ENCODE results near the gene EVA1A.

Gene EVA1A

DNA sequence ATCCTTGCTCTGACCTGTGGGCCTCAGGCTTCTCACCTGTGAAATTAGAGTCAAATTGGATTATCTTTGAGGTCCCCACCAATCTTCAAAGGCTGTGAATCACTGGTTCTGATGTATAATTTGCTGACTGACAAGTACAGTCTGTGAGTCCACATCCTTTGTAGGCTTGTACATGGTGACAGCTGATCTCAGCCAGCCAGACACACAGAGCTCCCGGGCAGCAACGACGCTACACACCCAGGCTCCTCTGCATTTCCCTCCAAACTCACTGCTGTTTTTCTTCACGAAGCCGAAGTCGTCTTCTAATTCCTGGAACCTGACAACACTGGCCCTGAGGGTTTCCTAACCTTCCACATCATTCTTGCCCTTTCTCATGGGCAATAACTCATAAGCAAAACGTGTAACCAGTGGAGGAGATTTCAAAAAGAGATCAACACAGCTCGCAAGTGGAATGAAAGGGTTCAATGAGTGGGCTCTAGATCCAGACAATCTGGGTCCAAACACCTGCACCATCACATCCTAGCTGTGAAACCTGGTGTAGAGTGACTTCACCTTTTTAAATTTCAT, 37.9 kb upstream of the EVA1A start:
- Histone ChIP-seq H2AFZ (ENCODE audit: low read depth, low read length, severe bottlenecking) (no peak overlapping the region), H3K4me2 (ENCODE audit: low read depth, low read length, poor library complexity, severe bottlenecking) (no peak overlapping the region), H3K9me2 (replicated peaks; ENCODE audit: insufficient read depth, low read length) (no peaks in the 10 kb centered on the region), H4K20me1 (ENCODE audit: low read depth, low read length) (no peaks in the 10 kb centered on the region), H3K4me3 (ENCODE audit: insufficient read depth, low read length, poor library complexity, severe bottlenecking) (no peak overlapping the region), H3K9ac (ENCODE audit: low read length) (no peak overlapping the region), H3K79me2 (ENCODE audit: insufficient read depth, low read length) (no peaks in the 10 kb centered on the region), H3K36me3 (ENCODE audit: low read length) (no peaks in the 10 kb centered on the region), H3K27ac (ENCODE audit: low read depth, low read length) (no peak overlapping the region), H3K27me3 (ENCODE audit: low read length) (no peaks in the 10 kb centered on the region), H3K9me3 (ENCODE audit: insufficient read depth, low read length) (no peaks in the 10 kb centered on the region), H3F3A (ENCODE audit: insufficient read depth) (no peaks in the 10 kb centered on the region)
- no peak for TF ChIP-seq EZH2phosphoT487 (conservative IDR thresholded peaks at IDR 0.05; ENCODE audit: low read length)
- TF ChIP-seq, protein P1, sequence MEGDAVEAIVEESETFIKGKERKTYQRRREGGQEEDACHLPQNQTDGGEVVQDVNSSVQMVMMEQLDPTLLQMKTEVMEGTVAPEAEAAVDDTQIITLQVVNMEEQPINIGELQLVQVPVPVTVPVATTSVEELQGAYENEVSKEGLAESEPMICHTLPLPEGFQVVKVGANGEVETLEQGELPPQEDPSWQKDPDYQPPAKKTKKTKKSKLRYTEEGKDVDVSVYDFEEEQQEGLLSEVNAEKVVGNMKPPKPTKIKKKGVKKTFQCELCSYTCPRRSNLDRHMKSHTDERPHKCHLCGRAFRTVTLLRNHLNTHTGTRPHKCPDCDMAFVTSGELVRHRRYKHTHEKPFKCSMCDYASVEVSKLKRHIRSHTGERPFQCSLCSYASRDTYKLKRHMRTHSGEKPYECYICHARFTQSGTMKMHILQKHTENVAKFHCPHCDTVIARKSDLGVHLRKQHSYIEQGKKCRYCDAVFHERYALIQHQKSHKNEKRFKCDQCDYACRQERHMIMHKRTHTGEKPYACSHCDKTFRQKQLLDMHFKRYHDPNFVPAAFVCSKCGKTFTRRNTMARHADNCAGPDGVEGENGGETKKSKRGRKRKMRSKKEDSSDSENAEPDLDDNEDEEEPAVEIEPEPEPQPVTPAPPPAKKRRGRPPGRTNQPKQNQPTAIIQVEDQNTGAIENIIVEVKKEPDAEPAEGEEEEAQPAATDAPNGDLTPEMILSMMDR (IDR thresholded peaks at IDR 0.05; ENCODE audit: insufficient read depth, low read length, poor library complexity, severe bottlenecking): no peak

DNA sequence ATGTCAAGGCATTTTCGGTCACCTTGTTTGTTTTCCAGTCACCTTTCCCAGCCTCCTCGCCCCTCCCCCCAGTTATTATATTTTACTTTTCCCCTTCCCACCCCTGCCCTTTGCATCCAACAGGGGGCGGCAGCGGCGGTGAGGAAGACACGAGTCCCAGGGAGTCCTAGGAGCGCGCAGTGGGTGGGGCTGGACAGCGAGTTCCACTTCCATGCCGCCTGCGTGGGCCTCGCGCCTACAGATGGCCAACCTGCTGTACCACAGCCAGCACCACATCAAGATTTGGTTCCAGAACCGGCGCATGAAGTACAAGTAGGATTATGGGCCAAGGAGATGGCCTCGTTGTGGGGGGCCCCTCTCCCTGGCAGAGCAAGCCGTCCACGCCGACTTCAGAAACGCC, 37.2 kb upstream of the EVA1A start:
- Histone ChIP-seq H3F3A (ENCODE audit: insufficient read depth) (no peaks in the 10 kb centered on the region), H3K4me3 (ENCODE audit: insufficient read depth, low read length, poor library complexity, severe bottlenecking) (no peak overlapping the region), H2AFZ (ENCODE audit: low read depth, low read length, severe bottlenecking) (no peak overlapping the region)

DNA sequence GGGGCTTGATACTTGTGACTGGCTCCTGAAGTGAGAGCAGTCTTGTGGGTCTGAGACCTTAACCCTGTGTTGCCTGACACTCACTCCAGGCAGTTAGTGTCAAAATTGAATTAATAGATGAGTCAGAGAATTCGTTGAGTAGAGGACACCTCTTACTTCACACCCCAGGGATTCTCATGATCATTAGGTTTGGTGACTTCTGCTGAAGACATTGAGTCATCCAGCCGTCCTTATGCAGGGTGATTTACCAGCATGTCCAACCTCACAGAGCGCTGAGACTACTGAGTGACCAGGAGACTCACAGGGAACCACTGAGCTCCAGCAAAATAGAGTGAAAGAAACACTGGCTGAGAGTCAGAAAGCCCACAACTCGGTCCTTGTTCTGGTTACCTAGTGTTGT, 36.0 kb upstream of the EVA1A start:
- Histone ChIP-seq H3K9ac (ENCODE audit: low read length) (no peak overlapping the region), H3K27ac (ENCODE audit: low read depth, low read length) (no peak overlapping the region), H2AFZ (ENCODE audit: low read depth, low read length, severe bottlenecking) (no peak overlapping the region), H3K27me3 (ENCODE audit: low read length) (no peaks in the 10 kb centered on the region), H3K9me3 (ENCODE audit: insufficient read depth, low read length) (no peaks in the 10 kb centered on the region), H4K20me1 (ENCODE audit: low read depth, low read length) (no peaks in the 10 kb centered on the region), H3K36me3 (ENCODE audit: low read length) (no peaks in the 10 kb centered on the region), H3K79me2 (ENCODE audit: insufficient read depth, low read length) (no peaks in the 10 kb centered on the region), H3F3A (ENCODE audit: insufficient read depth) (no peaks in the 10 kb centered on the region), H3K4me2 (ENCODE audit: low read depth, low read length, poor library complexity, severe bottlenecking) (no peak overlapping the region), H3K4me3 (ENCODE audit: insufficient read depth, low read length, poor library complexity, severe bottlenecking) (no peak overlapping the region), H3K9me2 (replicated peaks; ENCODE audit: insufficient read depth, low read length) (no peaks in the 10 kb centered on the region)
- TF ChIP-seq, protein P1 (IDR thresholded peaks at IDR 0.05; ENCODE audit: insufficient read depth, low read length, poor library complexity, severe bottlenecking): no peak
- no peak for TF ChIP-seq EZH2phosphoT487 (conservative IDR thresholded peaks at IDR 0.05; ENCODE audit: low read length)

More for the DNA sequence above, 37.2 kb upstream of the EVA1A start:
- Histone ChIP-seq H3K27me3 (ENCODE audit: low read length) (no peaks in the 10 kb centered on the region), H3K27ac (ENCODE audit: low read depth, low read length) (no peak overlapping the region), H3K9me3 (ENCODE audit: insufficient read depth, low read length) (no peaks in the 10 kb centered on the region), H4K20me1 (ENCODE audit: low read depth, low read length) (no peaks in the 10 kb centered on the region), H3K36me3 (ENCODE audit: low read length) (no peaks in the 10 kb centered on the region), H3K9ac (ENCODE audit: low read length) (no peak overlapping the region), H3K4me2 (ENCODE audit: low read depth, low read length, poor library complexity, severe bottlenecking) (no peak overlapping the region), H3K79me2 (ENCODE audit: insufficient read depth, low read length) (no peaks in the 10 kb centered on the region), H3K9me2 (replicated peaks; ENCODE audit: insufficient read depth, low read length) (no peaks in the 10 kb centered on the region)
- no peak for TF ChIP-seq EZH2phosphoT487 (conservative IDR thresholded peaks at IDR 0.05; ENCODE audit: low read length)
- TF ChIP-seq, protein P1 (IDR thresholded peaks at IDR 0.05; ENCODE audit: insufficient read depth, low read length, poor library complexity, severe bottlenecking): no peak
